K562 (cell line): ENCODE data around the gene HPS5. TPM values are rescaled to one million over a fixed set of nuclear protein-coding genes. Genes with fewer than 3 reads are reported as not detected.

Source experiments
- ATAC-seq: fragments of 200-7000 bp; cut with Tn5 transposase; 3 replicates; pipeline ENCODE4 v1.9.1; 2020; ENCODE audit warnings: moderate library complexity
- BruUV-seq: library from RNA; stranded (reverse); fragments of 400-500 nt; replicated peaks from 2 replicates; lab custom pipeline; 2021; lab: Mats Ljungman, UMichigan
- CTCF ChIA-PET: fragments of 300-600 bp; formaldehyde crosslinking; extraction: SDS; loops from one replicate; lab custom pipeline; 2021; ENCODE audit warnings: low intra/inter-chr PET ratio; lab: Yijun Ruan, JAX
- POLR2A ChIA-PET: fragments of 300-600, 350-650 bp; sonication (Branson Sonifier 250); formaldehyde crosslinking; extraction: SDS; loops from one replicate; lab custom pipeline; 2021; ENCODE audit warnings: antibody characterized with exemption, inconsistent platforms; lab: Yijun Ruan, JAX
- DNase-seq, 4 experiments: peaks; one replicate each; pipeline versions ENCODE4 v3.0.0 to v3.0.0-alpha.2; 2011 to 2018; ENCODE audit warnings: low spot score in 3 of 4, mixed read lengths in 3 of 4; ENCODE audit errors: extremely low read depth in 1 of 4
- FAIRE-seq: peaks from 2 replicates; lab custom pipeline; 2011; peaks lifted over from hg19 to GRCh38; lab: Jason Lieb, UNC
- H2AFZ ChIP-seq: 2 replicates; pipeline ENCODE4 v1.6.0; 2011; ENCODE audit warnings: low read depth, low read length, control low read depth, inconsistent platforms
- H3K27ac ChIP-seq: fragments of 200-600 bp; 3 replicates; pipeline ENCODE4 v1.8.0; 2011; ENCODE audit warnings: low read depth, mild to moderate bottlenecking, control low read depth, inconsistent platforms, low read length, moderate library complexity, mixed read lengths; ENCODE audit errors: extremely low read depth
- H3K27me3 ChIP-seq, 2 experiments: fragments of 300-600 bp in 1 of 2; 2 replicates in 1 of 2; 3 replicates in 1 of 2; pipeline versions ENCODE4 v1.6.0 to v1.8.0; 2011; ENCODE audit warnings: inconsistent platforms in 2 of 2, low read length in 2 of 2, mild to moderate bottlenecking in 1 of 2, mixed read lengths in 1 of 2, moderate library complexity in 1 of 2; ENCODE audit not compliant: control insufficient read depth in 2 of 2, insufficient read depth in 2 of 2
- H3K36me3 ChIP-seq: fragments of 300-600 bp; 3 replicates; pipeline ENCODE4 v1.8.0; 2011; ENCODE audit warnings: mild to moderate bottlenecking, low read length, inconsistent platforms; ENCODE audit not compliant: control insufficient read depth, insufficient read depth
- H3K4me1 ChIP-seq, 2 experiments: fragments of 200-600 bp in 1 of 2; replicated peaks in 1 of 2; 2 replicates in 1 of 2; 3 replicates in 1 of 2; pipeline versions ENCODE4 v1.5.1 to v1.8.0; 2011; ENCODE audit warnings: inconsistent platforms in 2 of 2, low read length in 2 of 2, mild to moderate bottlenecking in 1 of 2, mixed read lengths in 1 of 2, moderate library complexity in 1 of 2; ENCODE audit not compliant: control insufficient read depth in 2 of 2, insufficient read depth in 2 of 2
- H3K4me2 ChIP-seq: 2 replicates; pipeline ENCODE4 v1.6.1; 2011; ENCODE audit warnings: low read length, control low read depth, inconsistent platforms, mixed read lengths; ENCODE audit not compliant: insufficient read depth
- H3K4me3 ChIP-seq: fragments of 200-600 bp; sonication (generic), shearing (Covaris generic); 2 replicates; pipeline ENCODE4 v1.5.1; 2016; ENCODE audit warnings: control low read depth, inconsistent platforms
- H3K79me2 ChIP-seq: fragments of 200-600 bp; 3 replicates; pipeline ENCODE4 v1.8.0; 2011; ENCODE audit warnings: low read length, inconsistent platforms; ENCODE audit not compliant: control insufficient read depth, insufficient read depth
- H3K9ac ChIP-seq, 2 experiments: 2 replicates each; pipeline versions ENCODE4 v1.6.0 to v1.6.1; 2011; ENCODE audit warnings: low read depth in 2 of 2, low read length in 2 of 2, control low read depth in 1 of 2, inconsistent platforms in 1 of 2, mild to moderate bottlenecking in 1 of 2, mixed read lengths in 1 of 2; ENCODE audit not compliant: insufficient read depth in 1 of 2
- H3K9me1 ChIP-seq: one replicate; pipeline ENCODE4 v1.6.0; 2011; ENCODE audit warnings: inconsistent platforms, mild to moderate bottlenecking, low read length, moderate library complexity; ENCODE audit not compliant: control insufficient read depth, insufficient read depth
- H3K9me3 ChIP-seq: replicated peaks from 2 replicates; pipeline ENCODE4 v1.5.1; 2011; ENCODE audit warnings: low read depth, low read length, inconsistent platforms; ENCODE audit not compliant: control insufficient read depth, insufficient read depth
- H4K20me1 ChIP-seq: replicated peaks from 2 replicates; pipeline ENCODE4 v1.6.1; 2011; ENCODE audit warnings: low read length, inconsistent platforms, mixed read lengths; ENCODE audit not compliant: control insufficient read depth, insufficient read depth
- HEY1 ChIP-seq: fragments of 250-450 bp; sonication (Bioruptor Pico); IDR thresholded peaks from 2 replicates; pipeline ENCODE4 v1.5.0; 2020; ENCODE audit warnings: mild to moderate bottlenecking, moderate library complexity, borderline replicate concordance
- MBD2 ChIP-seq: sonication (generic); IDR thresholded peaks from 2 replicates; pipeline ENCODE4 v1.6.1; 2016; ENCODE audit warnings: low read depth, borderline replicate concordance
- MCM3 ChIP-seq: fragments of 450-650 bp; IDR thresholded peaks from 2 replicates; pipeline ENCODE4 v1.6.1; 2016
- MYBL2 ChIP-seq, 2 experiments: fragments of 450-650 bp in 1 of 2; sonication (generic) in 1 of 2; formaldehyde crosslinking in 1 of 2; IDR thresholded peaks; 2 replicates each; pipeline versions ENCODE4 v1.6.1 to v1.8.1; 2017 to 2022; ENCODE audit warnings: borderline replicate concordance in 1 of 2, inconsistent platforms in 1 of 2, low read depth in 1 of 2, mild to moderate bottlenecking in 1 of 2, missing genetic modification reagents in 1 of 2, moderate library complexity in 1 of 2
- NCOA1 ChIP-seq: fragments of 450-650 bp; IDR thresholded peaks from 2 replicates; pipeline ENCODE4 v1.6.1; 2016; ENCODE audit warnings: low read depth
- POLR2A ChIP-seq: fragments of 450-650 bp; conservative IDR thresholded peaks from 2 replicates; pipeline ENCODE4 v1.6.1; 2016
- RUNX1 ChIP-seq: sonication (generic); IDR thresholded peaks from 2 replicates; pipeline ENCODE4 v1.6.1; 2016; ENCODE audit warnings: antibody characterized with exemption, low read depth
- SMARCA4 ChIP-seq: fragments of 450-650 bp; IDR thresholded peaks from 2 replicates; pipeline ENCODE4 v1.6.1; 2016
- SOX6 ChIP-seq: fragments of 450-650 bp; IDR thresholded peaks from 2 replicates; pipeline ENCODE4 v1.6.1; 2014; ENCODE audit warnings: mild to moderate bottlenecking
- TAF15 ChIP-seq: fragments of 200-400 bp; formaldehyde crosslinking; IDR thresholded peaks from 2 replicates; pipeline ENCODE4 v1.6.1; 2017; ENCODE audit warnings: mild to moderate bottlenecking, low read depth, low read length, moderate library complexity
- ZNF324 ChIP-seq: fragments of 250-450 bp; sonication (Bioruptor Pico); IDR thresholded peaks from 2 replicates; pipeline ENCODE4 v1.4.0; 2020; ENCODE audit warnings: mild to moderate bottlenecking
- in situ Hi-C: fragments of 300-500 bp; cut with MboI; formaldehyde crosslinking; loops from 4 replicates; pipeline ENCODE4 v1.15.0; 2018; ENCODE audit warnings: inconsistent platforms, mixed read lengths
- intact Hi-C: fragments of 100-400 bp; cut with micrococcal nuclease; formaldehyde crosslinking; loops from 2 replicates; pipeline ENCODE4 v1.14.2; 2022
- polyA plus RNA-seq, 8 experiments: library from polyadenylated mRNA; depleted of rRNA in 4 of 8; stranded (reverse) in 5 of 8; unstranded in 3 of 8; fragments of >200 nt; fragmentation: Nextera tagmentation in 2 of 8; fragmentation: Illumina TruSeq in 1 of 8; extraction: Ambion mirVana in 2 of 8; extraction: Trizol in 1 of 8; gene quantifications; 2 replicates each; pipeline versions ENCODE4 v1.2.1 to v1.2.3, GENCODE V29; 2011 to 2014; ENCODE audit warnings: inconsistent platforms in 1 of 8, missing spikeins in 1 of 8
- total RNA-seq, 7 experiments: library from RNA; depleted of rRNA in 6 of 7; stranded (reverse); fragments of >200 nt in 6 of 7; fragmentation: Illumina TruSeq in 2 of 7; extraction: Trizol in 2 of 7; gene quantifications; 2 replicates each; pipeline versions ENCODE4 v1.2.1 to v1.2.3, GENCODE V29; 2011 to 2021; ENCODE audit warnings: low replicate concordance in 1 of 7
- TF ChIP-seq, protein P1 (sequence below): sonication (generic); formaldehyde crosslinking; IDR thresholded peaks from 2 replicates; pipeline ENCODE4 v1.8.1; 2023; ENCODE audit warnings: mild to moderate bottlenecking, missing genetic modification reagents, moderate library complexity
- TF ChIP-seq, protein P2 (sequence below): fragments of 450-650 bp; IDR thresholded peaks from 2 replicates; pipeline ENCODE4 v1.6.1; 2018; ENCODE audit warnings: mild to moderate bottlenecking, low read depth; ENCODE audit not compliant: partially characterized antibody
- TF ChIP-seq, protein P3 (sequence below): sonication (generic); formaldehyde crosslinking; IDR thresholded peaks from 2 replicates; pipeline ENCODE4 v1.8.1; 2022; ENCODE audit warnings: missing genetic modification reagents
- TF ChIP-seq, protein P4 (sequence below), 2 experiments: fragments of 200-800 bp in 1 of 2; sonication (Bioruptor generic) in 1 of 2; sonication (generic) in 1 of 2; formaldehyde crosslinking in 1 of 2; IDR thresholded peaks in 1 of 2; conservative IDR thresholded peaks in 1 of 2; 2 replicates each; pipeline versions ENCODE4 v1.5.0 to v1.6.1; 2016 to 2020; ENCODE audit warnings: missing compliant biosample characterization in 1 of 2, missing genetic modification characterization in 1 of 2, missing genetic modification reagents in 1 of 2

The HPS5 gene
- total and polyA plus RNA-seq, 9 of the 15 experiments (the other 6 are each of a cell fraction or from before 2014, with no cell fraction given): 12.2 to 28.1 (median 16.8) TPM

DNA sequence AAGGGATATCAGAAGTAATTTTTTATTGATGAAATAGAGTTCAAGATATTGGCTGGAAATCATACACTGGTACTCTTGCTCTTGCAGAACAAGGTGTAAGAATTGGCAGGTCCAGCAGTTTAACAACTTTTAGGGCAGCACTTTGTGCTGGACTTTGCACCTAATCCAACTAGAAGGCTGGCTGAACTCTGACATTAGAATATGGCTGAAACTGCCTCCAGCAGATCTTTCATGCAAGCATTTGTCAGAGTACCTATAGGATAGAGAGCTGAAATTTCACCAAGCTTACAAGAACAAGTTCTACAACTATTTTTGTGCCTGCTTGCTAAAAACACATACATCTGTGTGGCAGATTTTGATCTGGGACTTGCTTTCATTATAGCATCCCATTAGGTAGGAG is 17.2 kb downstream of the HPS5 start:
- Histone ChIP-seq H3K4me2 (no peak overlapping the region), H4K20me1 (no peaks in the 10 kb centered on the region), H3K79me2 (no peaks in the 10 kb centered on the region), H2AFZ (no peak overlapping the region), H3K4me1 (no peaks in the 10 kb centered on the region), H3K4me3 (no peak overlapping the region), H3K9me1 (no peaks in the 10 kb centered on the region), H3K27me3 (no peaks in the 10 kb centered on the region), H3K9ac (no peak overlapping the region), H3K9me3 (no peaks in the 10 kb centered on the region), H3K27ac (no peak overlapping the region), H3K36me3 (peaks cover 79% of the 10 kb centered on the region)
- ATAC-seq (no peak), DNase-seq (no peak), FAIRE-seq (no peak)
- intact Hi-C loops: no loop called here
- CTCF ChIA-PET: no interaction called here
- TF ChIP-seq POLR2A (no peak), HEY1 (CRISPR knock-in tag) (no peak), MYBL2 (IDR thresholded peaks at IDR 0.05; ENCODE audit: low read depth) (no peak), MYBL2 (CRISPR knock-in tag; IDR thresholded peaks at IDR 0.05; ENCODE audit: borderline replicate concordance) (no peak), MCM3 (no peak), MBD2 (no peak), NCOA1 (no peak), SOX6 (no peak), TAF15 (no peak), ZNF324 (CRISPR knock-in tag) (no peak), SMARCA4 (no peak), RUNX1 (no peak)
- TF ChIP-seq, protein P1, sequence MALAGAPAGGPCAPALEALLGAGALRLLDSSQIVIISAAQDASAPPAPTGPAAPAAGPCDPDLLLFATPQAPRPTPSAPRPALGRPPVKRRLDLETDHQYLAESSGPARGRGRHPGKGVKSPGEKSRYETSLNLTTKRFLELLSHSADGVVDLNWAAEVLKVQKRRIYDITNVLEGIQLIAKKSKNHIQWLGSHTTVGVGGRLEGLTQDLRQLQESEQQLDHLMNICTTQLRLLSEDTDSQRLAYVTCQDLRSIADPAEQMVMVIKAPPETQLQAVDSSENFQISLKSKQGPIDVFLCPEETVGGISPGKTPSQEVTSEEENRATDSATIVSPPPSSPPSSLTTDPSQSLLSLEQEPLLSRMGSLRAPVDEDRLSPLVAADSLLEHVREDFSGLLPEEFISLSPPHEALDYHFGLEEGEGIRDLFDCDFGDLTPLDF (CRISPR knock-in tag): no peak
- TF ChIP-seq, protein P2, sequence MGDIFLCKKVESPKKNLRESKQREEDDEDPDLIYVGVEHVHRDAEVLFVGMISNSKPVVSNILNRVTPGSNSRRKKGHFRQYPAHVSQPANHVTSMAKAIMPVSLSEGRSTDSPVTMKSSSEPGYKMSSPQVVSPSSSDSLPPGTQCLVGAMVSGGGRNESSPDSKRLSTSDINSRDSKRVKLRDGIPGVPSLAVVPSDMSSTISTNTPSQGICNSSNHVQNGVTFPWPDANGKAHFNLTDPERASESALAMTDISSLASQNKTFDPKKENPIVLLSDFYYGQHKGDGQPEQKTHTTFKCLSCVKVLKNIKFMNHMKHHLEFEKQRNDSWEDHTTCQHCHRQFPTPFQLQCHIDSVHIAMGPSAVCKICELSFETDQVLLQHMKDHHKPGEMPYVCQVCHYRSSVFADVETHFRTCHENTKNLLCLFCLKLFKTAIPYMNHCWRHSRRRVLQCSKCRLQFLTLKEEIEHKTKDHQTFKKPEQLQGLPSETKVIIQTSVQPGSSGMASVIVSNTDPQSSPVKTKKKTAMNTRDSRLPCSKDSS: no peak
- TF ChIP-seq, protein P3, sequence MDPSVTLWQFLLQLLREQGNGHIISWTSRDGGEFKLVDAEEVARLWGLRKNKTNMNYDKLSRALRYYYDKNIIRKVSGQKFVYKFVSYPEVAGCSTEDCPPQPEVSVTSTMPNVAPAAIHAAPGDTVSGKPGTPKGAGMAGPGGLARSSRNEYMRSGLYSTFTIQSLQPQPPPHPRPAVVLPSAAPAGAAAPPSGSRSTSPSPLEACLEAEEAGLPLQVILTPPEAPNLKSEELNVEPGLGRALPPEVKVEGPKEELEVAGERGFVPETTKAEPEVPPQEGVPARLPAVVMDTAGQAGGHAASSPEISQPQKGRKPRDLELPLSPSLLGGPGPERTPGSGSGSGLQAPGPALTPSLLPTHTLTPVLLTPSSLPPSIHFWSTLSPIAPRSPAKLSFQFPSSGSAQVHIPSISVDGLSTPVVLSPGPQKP: no peak
- TF ChIP-seq, protein P4, sequence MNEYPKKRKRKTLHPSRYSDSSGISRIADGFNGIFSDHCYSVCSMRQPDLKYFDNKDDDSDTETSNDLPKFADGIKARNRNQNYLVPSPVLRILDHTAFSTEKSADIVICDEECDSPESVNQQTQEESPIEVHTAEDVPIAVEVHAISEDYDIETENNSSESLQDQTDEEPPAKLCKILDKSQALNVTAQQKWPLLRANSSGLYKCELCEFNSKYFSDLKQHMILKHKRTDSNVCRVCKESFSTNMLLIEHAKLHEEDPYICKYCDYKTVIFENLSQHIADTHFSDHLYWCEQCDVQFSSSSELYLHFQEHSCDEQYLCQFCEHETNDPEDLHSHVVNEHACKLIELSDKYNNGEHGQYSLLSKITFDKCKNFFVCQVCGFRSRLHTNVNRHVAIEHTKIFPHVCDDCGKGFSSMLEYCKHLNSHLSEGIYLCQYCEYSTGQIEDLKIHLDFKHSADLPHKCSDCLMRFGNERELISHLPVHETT (CRISPR knock-in tag; conservative IDR thresholded peaks at IDR 0.05 in 1 of 2, IDR thresholded peaks at IDR 0.05 in 1 of 2): no peak
- in situ Hi-C loops: no loop called here
- no TSS peak for BruUV-seq
- POLR2A ChIA-PET: interaction anchor here (1.0 kb wide), 1 partner anchor 11 kb away, joined by 3 read pairs; no protein-coding TSS in a partner anchor
